Activated CD8-positive, alpha-beta memory T cell treated with anti-CD3 and anti-CD28 coated beads, Interleukin-2, amount 50 U/mL, for 48 hours (primary cell): ENCODE measurements around the gene NRXN3.

Experiments
- DNase-seq: peaks from one replicate; pipeline ENCODE4 v3.0.0-alpha.2; 2020

The NRXN3 gene

DNA sequence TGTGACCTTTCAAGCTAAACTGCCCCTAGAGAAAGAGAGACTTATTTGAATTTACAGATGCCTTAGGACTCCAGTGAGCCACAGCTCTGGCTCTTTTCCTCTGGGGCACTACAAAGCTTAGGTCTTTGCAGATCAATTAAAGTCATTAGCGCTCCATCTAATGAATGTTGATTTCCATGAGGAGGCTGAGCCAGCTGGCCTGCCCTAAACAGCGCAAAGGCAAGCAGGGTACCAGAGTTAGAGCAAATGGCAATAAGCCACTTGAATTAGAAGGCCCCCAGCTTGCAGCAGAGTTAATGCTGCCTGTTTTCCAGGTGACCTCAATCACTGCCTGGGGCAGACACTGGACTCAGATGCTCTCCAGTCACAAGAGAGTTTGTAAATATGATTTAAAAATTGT, 1345.8 kb downstream of the NRXN3 start:
- DNase-seq = no peak

DNA sequence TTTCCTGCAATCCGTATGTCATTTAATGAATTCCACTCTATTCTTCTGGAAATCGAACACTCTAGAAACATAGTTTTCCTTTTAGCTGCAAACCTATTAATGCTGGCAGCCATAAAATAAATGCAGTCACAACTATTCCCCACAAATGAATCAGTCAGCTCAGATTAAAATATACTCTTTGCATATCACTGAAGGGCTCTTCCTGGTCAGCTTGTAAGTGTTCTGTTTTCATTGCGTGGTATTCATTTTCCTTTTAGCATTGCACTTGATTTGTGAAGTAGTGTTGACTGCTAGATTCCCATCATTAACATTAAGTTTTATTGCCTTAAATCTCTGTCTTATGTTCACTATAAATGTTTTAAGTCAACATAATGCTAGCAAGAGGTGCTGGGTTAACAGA, 1355.2 kb downstream of the NRXN3 start:
- no peak for DNase-seq

DNA sequence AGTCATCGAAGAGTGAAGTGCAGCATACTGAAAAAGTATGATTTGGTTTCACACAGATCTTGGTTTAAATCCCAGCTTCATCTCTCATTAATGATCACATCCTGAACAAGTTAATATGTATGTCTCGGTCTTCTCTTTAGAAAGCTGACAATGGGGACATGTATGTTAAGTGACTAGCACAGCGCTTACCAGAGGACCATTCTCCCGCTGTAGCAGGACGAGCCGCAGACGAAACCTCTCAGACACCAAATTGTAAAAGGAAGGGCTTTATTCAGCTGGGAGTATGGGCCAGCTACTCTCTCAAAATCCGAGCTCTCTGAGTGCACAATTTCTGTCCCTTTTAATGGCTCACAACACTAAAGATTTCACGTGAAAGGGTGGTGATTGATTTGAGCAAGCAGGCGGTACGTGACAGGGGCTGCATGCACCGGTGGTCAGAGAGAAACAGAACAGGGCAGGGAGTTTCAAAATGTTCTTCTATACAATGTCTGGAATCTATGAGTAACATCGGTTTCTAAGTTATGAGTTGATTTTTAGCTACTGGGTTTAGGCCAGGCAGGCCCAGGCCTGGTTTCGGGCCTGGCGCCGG, 1358.7 kb downstream of the NRXN3 start:
- no peak for DNase-seq

DNA sequence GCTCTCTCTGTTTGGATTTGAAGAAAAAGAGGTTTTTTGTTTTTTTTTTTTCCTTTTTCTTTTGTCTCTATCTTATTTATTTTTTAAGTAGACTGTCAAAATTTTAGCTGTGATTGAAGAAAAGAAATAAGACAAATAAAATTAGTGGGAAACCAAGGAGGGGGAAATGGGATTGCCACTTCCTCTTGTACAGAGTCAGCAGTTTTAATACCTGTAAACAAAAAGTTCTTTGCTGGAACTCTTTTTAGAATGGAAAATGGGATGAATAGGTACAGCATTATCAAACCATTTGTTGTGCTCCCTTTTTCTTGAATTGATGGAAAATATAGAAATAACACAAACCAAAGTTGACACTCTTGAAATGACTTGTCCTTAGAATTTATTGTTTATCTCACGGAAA, 1360.4 kb downstream of the NRXN3 start:
- no peak for DNase-seq

DNA sequence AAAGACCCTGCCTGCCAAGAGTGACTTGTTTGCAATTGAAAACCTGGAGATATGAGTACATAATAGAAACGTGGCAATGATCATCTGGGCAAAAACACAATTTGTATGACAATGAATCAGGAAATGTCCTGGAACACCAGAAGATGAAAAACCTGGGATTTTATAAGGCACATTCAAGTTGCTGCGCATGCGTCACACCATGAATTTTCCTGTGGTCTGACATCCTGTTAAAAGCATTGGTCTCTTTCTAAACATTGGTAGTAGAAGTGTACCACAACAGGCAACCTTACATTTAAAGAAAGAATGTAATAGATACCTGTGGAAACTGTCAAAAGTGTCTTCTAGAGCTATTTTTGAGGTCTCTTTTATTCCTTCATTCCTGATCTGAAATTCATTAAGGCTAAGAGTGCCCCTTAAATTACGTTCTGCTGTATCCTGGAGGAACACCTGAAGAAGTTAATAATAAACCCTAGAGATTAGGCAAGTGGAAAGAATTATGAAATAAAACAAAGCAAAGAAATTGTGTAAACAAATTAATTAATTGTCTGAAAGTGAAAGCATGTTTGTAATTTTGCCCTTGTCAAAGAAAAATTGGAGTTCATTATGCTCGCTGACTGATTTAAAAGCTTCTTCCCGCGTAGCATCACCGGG, 1364.7 kb downstream of the NRXN3 start:
- DNase-seq = no peak

DNA sequence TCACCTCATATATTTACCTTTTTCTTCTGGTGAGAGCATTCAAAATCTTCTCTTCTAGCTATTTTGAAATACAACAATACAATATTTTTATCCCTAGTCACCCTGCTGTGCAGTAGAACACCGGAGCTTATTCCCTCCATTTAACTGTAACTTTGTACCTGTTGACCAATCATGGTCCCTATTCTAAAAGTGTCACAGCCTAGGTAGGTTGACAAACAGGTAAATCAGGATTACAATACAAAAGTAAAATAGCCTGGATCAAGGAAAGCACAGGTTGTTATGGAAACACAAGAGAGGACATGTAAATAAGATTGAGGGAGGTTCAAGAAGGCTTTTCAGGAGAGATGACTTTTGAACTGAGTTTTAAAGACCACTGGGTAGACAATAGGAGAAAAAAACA, 1370.2 kb downstream of the NRXN3 start:
- DNase-seq = no peak

DNA sequence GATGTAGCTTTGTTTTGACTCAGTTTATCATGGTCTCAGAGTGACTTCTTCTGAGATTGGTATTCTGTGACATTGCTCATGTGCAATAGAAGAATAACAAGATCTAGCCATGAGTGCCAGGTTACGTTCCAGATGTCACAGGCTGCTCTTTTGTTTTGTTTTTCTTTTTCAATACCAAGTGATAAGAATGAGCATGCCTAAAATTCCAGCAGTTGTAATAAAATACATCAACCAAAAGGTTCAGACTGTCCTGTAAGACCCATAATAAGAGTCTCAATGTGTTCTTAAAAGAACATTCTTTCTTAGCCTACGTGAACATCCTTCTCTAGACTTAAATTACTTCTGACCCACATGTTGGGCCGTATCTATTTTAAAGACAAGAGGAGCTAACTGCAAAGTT, 1371.9 kb downstream of the NRXN3 start:
- DNase-seq = no peak

DNA sequence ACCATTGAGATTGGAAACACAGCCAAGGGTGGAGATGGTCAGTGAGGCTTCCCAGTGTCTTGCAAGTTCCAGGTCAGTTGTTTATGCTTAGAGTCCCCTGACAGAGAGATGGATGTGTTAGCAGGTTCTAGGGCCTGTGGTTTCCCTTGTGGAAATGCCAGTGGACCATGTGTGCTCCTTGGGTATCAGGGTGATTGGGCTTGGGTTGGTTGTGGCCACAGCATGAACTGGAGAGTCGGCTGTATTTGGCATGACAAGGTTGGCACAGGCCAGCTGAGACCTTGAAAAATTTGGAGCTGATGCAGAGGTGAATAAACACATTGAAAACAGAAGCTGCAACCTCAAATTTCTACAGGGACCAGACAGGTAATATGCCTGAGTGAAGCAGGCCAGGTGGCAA, 1373.2 kb downstream of the NRXN3 start:
- DNase-seq = no peak

DNA sequence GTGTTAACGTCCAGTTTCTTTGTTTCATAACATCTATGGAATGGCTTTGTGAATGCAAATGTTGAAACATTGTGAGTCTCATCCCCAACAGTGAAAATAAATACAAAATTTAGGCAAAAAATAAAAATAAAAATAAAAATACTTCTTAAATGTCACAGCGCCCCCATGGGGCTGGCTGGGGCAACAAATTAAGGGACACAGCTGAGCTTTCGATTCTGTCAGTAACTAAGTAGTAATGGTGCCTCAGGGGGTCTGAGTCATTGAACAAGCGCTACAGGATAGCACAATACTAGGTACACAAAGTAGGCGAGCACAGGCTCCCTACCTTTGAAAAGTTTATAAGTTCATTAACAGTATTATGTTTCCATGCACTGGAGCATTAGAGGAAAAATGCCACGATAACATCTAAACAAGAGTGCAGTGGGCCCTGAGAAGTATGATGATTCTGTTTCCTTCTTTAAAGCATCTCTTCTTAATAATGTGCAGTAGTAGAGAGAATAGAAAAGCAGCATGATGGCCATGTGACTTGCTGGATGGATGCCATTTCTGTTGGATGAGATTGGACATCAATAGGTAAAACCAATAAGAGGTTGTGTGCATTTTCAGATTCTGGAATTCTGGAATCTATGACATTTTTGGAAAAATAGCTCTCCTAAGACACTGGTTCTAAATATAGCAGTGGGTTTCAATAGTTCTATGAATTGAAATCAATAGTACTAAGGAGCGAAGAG, 1374.0 kb downstream of the NRXN3 start:
- no peak for DNase-seq

DNA sequence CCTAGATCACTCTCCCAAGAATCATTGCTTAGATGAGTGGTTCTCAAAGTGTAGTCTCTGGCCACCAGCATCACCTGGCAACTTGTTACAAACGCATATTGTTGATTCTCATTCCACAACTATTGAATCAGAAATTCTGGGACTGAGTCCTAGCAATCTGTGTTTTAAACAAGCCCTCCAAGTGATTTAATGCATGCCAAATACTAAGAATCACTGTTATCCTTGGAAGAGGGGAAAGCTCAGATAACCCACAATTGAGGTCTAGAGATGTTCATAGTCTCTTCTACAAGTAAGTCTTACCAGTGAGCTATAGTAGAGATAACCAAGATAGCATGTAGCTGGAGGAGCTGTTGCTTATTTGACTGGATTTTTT, 1374.5 kb downstream of the NRXN3 start:
- DNase-seq = no peak

DNA sequence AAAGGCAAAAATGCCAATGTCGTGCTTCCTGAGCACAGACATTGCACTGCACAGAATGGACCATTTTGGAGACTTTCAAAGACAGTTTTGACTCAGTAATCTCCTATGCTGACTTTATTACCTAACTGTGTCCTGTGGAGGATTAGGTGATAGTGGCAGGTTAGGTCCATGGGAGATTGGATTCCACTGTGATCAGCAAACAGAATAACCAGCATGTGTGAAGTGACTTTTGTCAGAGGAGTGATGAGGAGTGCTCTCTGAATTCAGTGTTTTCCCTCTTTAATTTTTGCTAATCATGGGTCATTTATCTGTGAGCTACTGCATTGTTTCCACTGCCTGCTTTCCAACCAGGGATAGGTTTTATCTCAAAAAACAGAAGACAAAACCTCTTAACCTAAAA, 1378.7 kb downstream of the NRXN3 start:
- no peak for DNase-seq

DNA sequence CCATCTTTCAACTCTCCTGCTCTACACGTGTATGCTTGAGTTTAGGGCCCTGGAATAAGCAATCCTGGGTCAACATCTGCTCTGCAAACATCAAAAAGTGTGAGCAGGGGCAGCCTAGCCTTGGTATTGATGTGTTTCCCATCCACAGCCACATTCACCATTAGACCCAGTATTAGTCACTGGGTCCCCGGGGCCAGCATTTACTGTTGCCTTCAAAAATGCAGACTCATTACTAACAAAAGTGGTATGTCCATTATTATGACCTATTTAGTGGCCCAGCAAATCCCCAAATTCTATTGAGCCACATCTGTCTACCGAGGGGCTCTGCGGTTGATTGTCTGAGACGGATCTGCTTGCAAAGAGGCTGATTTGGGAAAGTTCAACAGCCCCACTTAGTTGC, 1379.3 kb downstream of the NRXN3 start:
- no peak for DNase-seq

DNA sequence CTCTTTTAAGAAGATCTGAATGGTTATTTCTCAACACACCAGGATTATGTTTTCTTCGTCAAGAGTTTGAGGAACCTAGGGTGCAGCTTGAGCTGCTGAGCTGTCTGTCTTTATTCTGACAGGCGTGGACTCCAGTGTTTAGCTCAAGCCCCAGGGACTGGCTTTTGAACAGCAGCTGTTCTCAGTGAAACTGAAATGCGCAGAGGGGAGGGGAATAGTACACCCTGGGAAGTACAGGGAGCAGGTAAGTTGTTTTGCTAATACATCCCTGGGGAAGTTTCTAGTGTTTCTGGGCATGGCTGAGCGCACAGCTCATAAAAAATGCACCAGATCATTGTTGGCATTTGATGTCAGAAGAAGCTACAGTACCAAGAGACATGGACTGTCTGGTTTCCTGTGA, 1381.3 kb downstream of the NRXN3 start:
- DNase-seq = no peak

DNA sequence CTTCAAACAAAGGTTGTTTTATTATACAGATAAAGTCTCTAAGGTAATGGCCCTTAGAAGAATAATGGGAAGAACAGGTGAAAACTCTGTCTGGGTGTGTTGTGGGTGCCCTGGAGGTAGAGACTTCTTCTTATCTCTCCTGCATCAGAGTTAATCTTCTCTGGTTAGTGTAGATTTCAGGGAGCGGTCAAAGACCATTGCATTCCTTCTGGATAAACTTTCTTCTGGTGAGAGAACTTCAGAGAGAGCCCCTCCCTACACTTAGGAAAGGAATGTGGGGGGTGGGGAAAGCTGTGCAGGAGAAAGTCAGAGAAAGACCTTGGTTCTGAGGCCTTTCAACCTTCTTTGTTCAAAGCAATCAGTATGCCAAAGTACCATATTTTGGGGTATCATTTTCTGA, 1382.6 kb downstream of the NRXN3 start:
- no peak for DNase-seq

DNA sequence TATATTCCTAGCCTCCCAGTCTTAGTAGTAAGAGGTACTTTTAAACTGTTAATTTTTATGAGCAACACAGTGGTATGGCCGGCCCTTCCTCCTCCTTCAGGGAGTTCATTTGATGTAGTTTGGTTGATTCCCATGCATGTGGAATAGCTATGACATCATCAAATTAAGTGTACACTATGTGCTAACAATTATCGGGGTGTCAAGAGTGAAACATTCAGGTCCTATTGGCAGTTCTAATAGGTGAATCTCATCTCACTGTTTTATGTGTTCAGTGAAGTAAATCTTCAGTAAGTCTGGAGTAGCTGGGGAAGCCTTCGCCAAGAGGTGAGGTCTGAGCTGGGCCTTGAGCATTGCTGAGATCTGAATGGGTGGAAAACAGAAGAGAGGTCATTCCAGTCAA, 1384.6 kb downstream of the NRXN3 start:
- DNase-seq = no peak

DNA sequence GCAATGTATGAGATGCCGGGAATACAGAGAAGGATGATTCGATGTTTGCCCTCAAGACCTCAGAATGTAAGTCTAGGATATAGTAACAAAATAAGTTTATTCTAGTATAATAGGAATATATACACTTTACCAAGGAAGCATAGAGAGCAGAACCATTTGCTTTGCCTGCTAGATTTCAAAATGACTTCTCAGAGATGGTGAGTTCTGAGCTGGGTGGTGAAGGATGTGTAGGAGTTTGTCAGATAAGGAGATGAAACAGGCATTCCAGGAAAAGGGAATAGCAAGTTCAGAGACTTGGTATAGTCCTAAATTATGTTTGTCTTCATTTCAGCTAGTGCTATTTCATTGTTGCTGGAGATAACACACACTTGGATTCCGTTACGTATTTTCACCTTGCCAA, 1385.3 kb downstream of the NRXN3 start:
- DNase-seq = no peak

DNA sequence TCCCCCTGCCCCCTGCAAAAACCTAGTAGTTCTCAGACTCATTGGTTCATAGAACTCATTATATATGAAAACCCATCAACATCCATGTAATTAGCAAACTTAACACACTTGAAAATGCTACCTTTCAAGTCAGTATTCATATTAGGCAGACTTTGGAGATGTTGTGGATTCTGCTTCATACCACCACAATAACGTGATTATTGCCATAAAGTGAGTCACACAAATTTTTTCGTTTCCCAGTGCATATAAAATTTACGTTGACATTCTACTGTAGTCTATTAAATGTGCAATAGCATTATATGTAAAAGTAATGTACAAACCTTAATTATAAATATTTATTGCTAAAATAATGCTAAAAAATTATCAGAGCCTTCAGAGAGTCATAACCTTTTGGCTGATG, 1387.1 kb downstream of the NRXN3 start:
- no peak for DNase-seq

DNA sequence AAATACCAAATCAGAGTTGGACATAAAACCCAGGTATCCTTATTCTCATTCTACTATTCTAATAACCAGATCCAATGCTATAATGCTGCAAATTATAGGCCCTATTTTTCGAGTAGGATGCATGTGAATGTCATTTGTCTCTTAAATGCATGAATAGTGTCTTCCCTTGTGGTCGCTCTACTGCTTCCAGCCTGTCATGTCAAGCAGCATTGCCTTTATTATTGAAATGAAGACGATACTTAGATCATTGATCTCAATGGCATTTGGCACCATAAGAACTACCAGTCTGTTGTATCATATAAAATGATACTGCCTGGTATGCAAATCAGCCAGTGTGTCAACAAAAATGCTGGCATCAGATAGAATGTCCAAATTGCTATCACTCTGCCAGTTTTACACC, 1392.0 kb downstream of the NRXN3 start:
- no peak for DNase-seq

DNA sequence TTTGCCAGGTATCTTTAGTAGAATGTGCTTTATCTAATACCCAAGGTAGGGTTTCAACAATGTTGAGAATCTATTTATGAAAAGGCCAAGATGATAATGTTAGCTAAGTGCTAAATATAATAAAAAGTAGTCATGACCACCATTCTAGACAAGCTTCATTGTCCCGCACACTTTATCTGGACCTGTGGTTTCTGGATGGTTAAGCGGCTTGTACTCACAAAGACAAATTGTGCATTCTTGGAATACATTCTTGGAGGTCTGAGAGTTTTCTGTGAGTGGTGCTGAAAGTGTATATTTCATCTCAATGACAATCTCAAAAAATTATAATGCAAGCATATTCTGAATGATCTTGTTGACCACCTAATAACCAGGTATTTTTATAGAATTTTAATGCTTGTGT, 1394.2 kb downstream of the NRXN3 start:
- no peak for DNase-seq

DNA sequence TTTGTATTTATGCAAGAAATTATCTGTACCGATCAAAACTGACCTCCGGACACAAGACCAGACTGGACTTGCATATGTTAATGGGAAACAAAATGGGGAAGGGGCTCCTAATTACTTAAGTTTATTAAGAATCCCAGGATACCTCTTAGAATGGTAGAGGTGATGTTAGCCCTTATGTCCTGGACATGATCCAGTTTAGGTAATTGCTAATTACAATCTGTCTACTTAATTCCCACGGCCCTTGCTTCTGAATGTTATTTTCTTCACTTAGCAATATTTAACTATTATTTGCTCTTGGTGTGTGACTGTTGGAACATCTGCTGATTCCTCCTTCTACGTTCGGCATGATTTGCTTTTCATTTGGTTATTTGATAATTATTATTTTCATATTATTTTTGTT, 1397.1 kb downstream of the NRXN3 start:
- no peak for DNase-seq

DNA sequence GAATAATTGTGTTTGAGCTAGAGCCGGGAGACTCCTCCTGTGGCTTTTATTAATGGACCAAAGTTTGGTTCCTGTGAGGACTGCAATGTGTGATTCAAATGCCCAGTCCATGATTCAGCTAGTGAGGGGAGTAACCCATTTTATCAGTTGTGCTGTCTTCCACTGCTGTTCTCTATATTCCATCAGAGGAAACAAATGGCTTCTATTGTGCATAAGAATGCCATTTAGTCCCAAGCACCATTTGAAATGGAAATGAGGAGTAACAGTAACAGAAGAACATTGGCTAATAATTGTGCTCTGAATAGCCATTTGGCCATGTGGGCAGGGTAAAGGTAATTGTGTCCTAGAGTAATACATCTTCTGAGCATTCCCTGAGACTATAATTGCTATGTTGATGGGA, 1398.4 kb downstream of the NRXN3 start:
- no peak for DNase-seq

DNA sequence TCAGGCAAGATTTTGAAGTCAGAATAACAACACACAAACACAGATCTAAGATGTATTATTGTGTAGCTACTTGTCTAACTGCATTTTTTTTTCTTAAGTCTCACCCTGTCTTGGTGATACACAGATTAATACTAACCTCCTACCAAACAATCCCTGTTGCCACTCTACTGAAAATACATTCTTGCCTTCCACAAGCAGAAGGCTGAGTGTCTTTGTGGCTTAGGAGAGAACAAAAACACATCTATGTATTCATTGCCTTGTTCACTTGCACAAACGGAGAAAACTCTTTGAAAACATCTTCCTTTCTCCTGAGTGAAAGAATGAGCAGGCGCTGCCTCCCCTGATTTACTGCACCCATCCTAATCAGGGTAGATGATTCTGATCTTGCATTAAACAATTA, 1398.9 kb downstream of the NRXN3 start:
- DNase-seq = no peak

DNA sequence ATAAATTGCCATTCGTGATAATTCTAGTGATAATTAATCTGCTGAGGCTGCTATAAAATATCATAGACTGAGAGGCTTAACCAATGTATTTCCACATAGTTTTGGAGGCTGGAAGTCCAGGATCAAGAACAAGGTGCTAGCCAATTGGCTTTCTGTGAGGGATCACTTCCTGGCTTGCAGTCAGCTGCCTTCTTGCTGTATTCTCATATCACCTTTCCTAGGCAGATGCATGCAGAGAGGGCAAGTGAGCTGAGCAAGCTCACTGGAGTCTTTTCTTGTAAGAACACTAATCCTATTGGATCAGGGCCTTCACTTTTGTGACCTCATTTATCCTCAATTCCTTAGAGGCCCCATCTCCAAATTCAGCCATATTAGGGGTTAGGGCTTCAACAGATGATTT, 1400.5 kb downstream of the NRXN3 start:
- DNase-seq = no peak

DNA sequence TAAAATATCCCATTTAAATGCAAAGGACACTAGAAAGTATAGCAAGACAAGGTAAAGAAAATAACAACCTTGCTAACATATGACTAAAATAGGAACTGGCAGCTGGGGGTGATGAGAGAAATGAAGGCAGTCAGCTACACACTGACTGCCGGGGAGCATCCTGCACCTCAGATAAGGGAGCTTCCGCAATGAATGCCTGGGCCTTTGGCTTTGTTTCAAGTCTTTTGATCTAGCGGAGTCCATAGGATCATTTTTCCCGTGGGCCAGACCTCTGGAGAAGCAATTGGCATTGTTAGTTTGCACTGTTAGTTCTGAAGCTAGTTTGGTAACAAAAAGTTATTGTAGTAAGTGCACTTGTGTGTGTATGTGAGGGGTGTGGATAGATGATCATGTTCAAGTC, 1401.2 kb downstream of the NRXN3 start:
- no peak for DNase-seq

DNA sequence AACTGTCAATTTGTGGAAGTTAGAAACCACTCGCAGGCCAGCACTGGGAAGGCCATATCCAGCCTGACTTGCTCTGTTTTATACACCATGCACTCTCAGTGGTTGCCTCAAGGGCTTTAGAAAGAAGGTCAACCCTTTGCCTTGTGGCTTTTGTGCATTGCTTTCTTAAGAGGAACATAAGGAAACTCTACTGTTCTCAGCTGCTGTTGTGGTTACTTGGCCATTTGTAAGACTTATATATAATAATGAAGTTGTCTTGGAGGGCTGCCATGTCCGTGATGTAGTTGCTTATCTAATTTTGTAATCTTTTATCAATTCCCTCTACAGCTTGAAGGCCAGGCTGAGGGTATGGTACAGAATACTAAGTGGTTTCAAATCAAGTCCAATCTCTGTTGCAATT, 1403.3 kb downstream of the NRXN3 start:
- DNase-seq = no peak
